Gastrocnemius medialis (tissue), 4 donors: ENCODE data around the gene MAFB.

ENCODE experiments used
- POLR2A ChIP-seq, 2 donors: fragments of 450-650 bp; IDR thresholded peaks; one replicate each; pipeline ENCODE4 v1.6.1; 2017; ENCODE audit warnings: antibody characterized with exemption in 2 of 2, mild to moderate bottlenecking in 2 of 2, moderate library complexity in 2 of 2
- TF ChIP-seq, protein P1 (sequence below), 5 experiments: fragments of 450-650 bp in 3 of 5; fragments of 200-600 bp in 2 of 5; sonication (generic) in 2 of 5; IDR thresholded peaks in 4 of 5; conservative IDR thresholded peaks in 1 of 5; 1 replicate in 4 of 5; 2 replicates in 1 of 5; pipeline ENCODE4 v1.5.1; 2016 to 2019; ENCODE audit warnings: antibody characterized with exemption in 5 of 5, mild to moderate bottlenecking in 3 of 5, moderate library complexity in 3 of 5

DNA sequence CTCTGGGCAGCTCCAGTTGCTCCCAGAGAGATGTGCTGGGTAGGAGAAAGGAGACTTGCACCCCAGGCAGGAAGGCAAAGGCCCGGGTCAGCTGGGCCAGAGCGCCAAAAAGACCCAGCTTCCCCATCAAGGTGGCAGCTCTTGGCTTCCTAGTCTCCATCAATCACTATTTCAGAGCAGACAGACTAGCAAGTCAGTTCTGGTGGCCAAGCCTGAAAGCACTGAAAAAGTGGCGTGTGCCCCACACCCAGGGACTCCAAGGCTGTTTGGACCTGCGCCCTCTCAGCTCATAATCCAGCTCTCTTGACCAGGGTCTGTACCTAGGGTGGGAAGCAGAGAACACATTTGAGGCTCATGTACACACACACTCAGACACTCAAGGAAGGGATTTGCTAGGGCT is 3.7 kb downstream of the MAFB start:
- TF ChIP-seq, protein P1, sequence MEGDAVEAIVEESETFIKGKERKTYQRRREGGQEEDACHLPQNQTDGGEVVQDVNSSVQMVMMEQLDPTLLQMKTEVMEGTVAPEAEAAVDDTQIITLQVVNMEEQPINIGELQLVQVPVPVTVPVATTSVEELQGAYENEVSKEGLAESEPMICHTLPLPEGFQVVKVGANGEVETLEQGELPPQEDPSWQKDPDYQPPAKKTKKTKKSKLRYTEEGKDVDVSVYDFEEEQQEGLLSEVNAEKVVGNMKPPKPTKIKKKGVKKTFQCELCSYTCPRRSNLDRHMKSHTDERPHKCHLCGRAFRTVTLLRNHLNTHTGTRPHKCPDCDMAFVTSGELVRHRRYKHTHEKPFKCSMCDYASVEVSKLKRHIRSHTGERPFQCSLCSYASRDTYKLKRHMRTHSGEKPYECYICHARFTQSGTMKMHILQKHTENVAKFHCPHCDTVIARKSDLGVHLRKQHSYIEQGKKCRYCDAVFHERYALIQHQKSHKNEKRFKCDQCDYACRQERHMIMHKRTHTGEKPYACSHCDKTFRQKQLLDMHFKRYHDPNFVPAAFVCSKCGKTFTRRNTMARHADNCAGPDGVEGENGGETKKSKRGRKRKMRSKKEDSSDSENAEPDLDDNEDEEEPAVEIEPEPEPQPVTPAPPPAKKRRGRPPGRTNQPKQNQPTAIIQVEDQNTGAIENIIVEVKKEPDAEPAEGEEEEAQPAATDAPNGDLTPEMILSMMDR (IDR thresholded peaks at IDR 0.05 in 4 of 5, conservative IDR thresholded peaks at IDR 0.05 in 1 of 5), result no peak
- TF ChIP-seq POLR2A (IDR thresholded peaks at IDR 0.05), result no peak
